ENCODE measurements around the gene PRDX3. TPM values are rescaled to one million over a fixed set of nuclear protein-coding genes. Genes with fewer than 3 reads are reported as not detected.

PRDX3 gene
- 99.1 TPM for polyA plus RNA-seq (2012; ENCODE audit: insufficient read depth, insufficient read length, low read depth)

- Histone ChIP-seq H3K9me3 (no peaks in the 10 kb centered on the region), H3K4me1 (peaks cover 8% of the 10 kb centered on the region), H3K36me3 (peaks cover 25% of the 10 kb centered on the region), H3K27me3 (no peaks in the 10 kb centered on the region), H3K4me3 (ENCODE audit: low read depth, low read length) (peak within 1 kb of the TSS; percentile 93)
- peak; percentile 96 for DNase-seq
- no peak for TF ChIP-seq CTCF (IDR thresholded peaks at IDR 0.05; ENCODE audit: low read depth, low read length)
These were observed at the start of gene PRDX3 for GRCh38 chr10:119178372-119179119. TSS of gene PRDX3 (minus strand) at chr10:119178812. CDS start at chr10:119178790, 22 bp downstream.

DNA sequence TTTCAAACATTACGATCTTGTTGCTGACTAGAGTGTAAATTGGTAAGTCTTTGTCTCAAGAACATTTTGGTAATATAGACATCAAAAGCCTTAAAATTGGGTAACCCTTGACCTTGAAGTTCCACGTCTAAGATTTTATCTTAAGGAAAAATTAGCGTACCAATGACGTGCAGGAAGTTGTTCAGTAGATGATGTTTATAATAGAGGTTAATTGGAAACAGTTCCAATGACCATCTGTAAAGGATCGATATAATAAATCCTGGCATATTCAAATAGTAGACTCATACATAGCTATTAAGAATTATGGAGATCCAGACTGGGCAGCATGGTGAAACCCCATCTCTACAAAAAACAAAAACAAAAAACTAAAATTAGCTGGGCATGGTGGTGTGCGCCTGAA, 49.2 kb upstream of the PRDX3 start:
- peaks cover 5% of the 10 kb centered on the region for H3K4me1 ChIP-seq
- no peaks in the 10 kb centered on the region for H3K9me3 ChIP-seq
- no peak overlapping the region for H3K4me3 ChIP-seq (ENCODE audit: low read depth, low read length)
- H3K27me3 ChIP-seq: no peaks in the 10 kb centered on the region
- no peak for TF ChIP-seq CTCF (IDR thresholded peaks at IDR 0.05; ENCODE audit: low read depth, low read length)
- DNase-seq: no peak
- H3K36me3 ChIP-seq: no peaks in the 10 kb centered on the region

- Histone ChIP-seq H3K9me3 (no peaks in the 10 kb centered on the region), H3K27me3 (no peaks in the 10 kb centered on the region), H3K4me1 (peaks cover 14% of the 10 kb centered on the region), H3K4me3 (ENCODE audit: low read depth, low read length) (no peak overlapping the region), H3K36me3 (no peaks in the 10 kb centered on the region)
- no peak for TF ChIP-seq CTCF (IDR thresholded peaks at IDR 0.05; ENCODE audit: low read depth, low read length)
- no peak for DNase-seq
These were observed 46.6 kb upstream of the PRDX3 start for GRCh38 chr10:119225083-119225658.

GRCh38 chr10:119222966-119223386, 44.4 kb upstream of the PRDX3 start:
- H3K27me3 ChIP-seq: no peaks in the 10 kb centered on the region
- no peak overlapping the region for H3K4me3 ChIP-seq (ENCODE audit: low read depth, low read length)
- no peak for DNase-seq
- H3K4me1 ChIP-seq: peaks cover 14% of the 10 kb centered on the region
- H3K36me3 ChIP-seq: no peaks in the 10 kb centered on the region
- TF ChIP-seq CTCF (IDR thresholded peaks at IDR 0.05; ENCODE audit: low read depth, low read length): no peak
- H3K9me3 ChIP-seq: no peaks in the 10 kb centered on the region

DNA sequence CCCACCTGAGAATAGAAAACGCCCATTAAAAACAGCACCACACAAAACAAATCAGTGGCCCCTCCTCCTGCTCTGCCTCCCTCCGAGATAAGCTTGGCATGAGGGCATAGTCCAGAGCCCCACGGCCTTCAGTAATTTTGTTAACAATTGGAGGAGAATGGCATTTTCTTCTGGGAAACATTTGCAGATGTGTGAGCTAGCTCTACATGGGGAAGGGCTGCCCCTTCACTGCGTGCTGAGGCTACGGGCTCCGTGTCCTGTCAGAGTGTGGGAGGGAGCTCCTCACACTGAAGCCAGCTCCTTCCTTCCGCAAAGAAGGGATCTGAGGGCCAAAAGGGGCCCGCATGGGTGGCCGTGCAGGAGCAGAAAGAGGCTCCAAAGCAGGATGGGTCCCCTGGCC, 43.9 kb upstream of the PRDX3 start:
- Histone ChIP-seq H3K9me3 (no peaks in the 10 kb centered on the region), H3K4me3 (ENCODE audit: low read depth, low read length) (no peak overlapping the region), H3K4me1 (peaks cover 14% of the 10 kb centered on the region), H3K27me3 (no peaks in the 10 kb centered on the region), H3K36me3 (no peaks in the 10 kb centered on the region)
- DNase-seq: no peak
- no peak for TF ChIP-seq CTCF (IDR thresholded peaks at IDR 0.05; ENCODE audit: low read depth, low read length)

GRCh38 chr10:119221666-119222065, 43.1 kb upstream of the PRDX3 start:
- no peak for TF ChIP-seq CTCF (IDR thresholded peaks at IDR 0.05; ENCODE audit: low read depth, low read length)
- no peaks in the 10 kb centered on the region for H3K27me3 ChIP-seq

More at GRCh38 chr10:119221666-119222065, 43.1 kb upstream of the PRDX3 start:
- Histone ChIP-seq H3K9me3 (no peaks in the 10 kb centered on the region), H3K36me3 (no peaks in the 10 kb centered on the region), H3K4me3 (ENCODE audit: low read depth, low read length) (no peak overlapping the region), H3K4me1 (peaks cover 14% of the 10 kb centered on the region)
- DNase-seq: no peak
